Measurements from ENCODE around the gene MC1R.

Gene MC1R

GRCh38 chr16:89895482-89896250 is 23.0 kb upstream of the MC1R start:
- DNase-seq (ENCODE audit: low read depth, low spot score): no peak
- H3K27ac ChIP-seq: no peak overlapping the region

- DNase-seq (ENCODE audit: low read depth, low spot score): no peak
- no peak overlapping the region for H3K27ac ChIP-seq
Observed at GRCh38 chr16:89897204-89897603, 21.5 kb upstream of the MC1R start.

DNA sequence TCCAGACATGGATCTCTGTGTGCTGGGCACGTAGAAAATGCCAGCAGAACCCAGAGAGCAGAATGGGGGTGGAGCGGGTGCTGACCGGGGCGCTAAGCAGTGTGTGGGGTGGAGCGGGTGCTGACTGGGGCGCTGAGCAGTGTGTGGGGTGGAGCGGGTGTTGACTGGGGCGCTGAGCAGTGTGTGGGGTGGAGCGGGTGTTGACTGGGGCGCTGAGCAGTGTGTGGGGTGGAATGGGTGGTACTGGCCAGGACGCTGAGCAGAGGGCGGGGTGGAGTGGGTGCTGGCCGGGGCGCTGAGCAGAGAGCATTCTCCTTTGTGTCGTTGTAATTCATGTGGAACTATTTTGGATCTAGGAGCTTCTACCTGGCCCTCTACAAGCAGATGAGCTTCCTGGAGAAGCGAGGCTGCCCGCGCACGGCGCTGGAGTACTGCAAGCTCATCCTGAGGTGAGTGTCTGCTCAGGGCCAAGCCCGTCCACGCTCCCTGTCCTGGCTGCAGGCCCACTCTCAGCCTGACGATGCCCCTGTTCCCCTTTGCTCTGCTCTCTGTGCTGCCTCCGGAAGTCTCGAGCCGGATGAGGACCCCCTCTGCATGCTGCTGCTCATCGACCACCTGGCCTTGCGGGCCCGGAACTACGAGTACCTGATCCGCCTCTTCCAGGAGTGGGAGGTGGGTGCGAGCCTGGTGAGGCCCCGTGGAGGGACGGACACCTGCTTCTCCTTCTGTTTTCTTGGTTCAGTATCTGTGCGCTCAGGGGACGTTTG is 20.3 kb upstream of the MC1R start:
- no peak overlapping the region for H3K27ac ChIP-seq
- no peak for DNase-seq (ENCODE audit: low read depth, low spot score)

GRCh38 chr16:89899879-89900481 is 18.7 kb upstream of the MC1R start:
- DNase-seq (ENCODE audit: low read depth, low spot score): no peak
- H3K27ac ChIP-seq: no peak overlapping the region

DNA sequence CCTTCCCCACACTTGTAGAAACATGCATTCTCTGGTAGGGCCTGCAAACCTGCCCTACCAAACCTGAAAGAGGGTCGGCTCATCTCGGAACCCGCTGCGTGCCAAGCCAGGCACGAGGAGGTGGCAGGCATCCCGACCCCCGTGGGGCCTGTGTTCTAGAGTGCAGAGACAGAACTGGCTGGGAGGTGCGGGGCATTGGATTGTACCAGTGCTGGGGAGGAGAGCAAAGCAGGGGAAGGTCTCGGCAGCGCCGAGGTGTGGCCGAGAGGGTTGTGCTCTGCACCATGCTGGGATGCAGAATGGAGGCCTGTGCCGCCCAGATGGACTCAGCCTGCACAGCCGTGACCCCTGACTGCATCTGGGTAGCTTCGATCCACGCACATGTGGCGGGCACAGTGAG is 17.8 kb upstream of the MC1R start:
- no peak for DNase-seq (ENCODE audit: low read depth, low spot score)
- H3K27ac ChIP-seq: no peak overlapping the region

- no peak for DNase-seq (ENCODE audit: low read depth, low spot score)
- H3K27ac ChIP-seq: no peak overlapping the region
Observed at GRCh38 chr16:89902980-89903379, 15.7 kb upstream of the MC1R start.

DNA sequence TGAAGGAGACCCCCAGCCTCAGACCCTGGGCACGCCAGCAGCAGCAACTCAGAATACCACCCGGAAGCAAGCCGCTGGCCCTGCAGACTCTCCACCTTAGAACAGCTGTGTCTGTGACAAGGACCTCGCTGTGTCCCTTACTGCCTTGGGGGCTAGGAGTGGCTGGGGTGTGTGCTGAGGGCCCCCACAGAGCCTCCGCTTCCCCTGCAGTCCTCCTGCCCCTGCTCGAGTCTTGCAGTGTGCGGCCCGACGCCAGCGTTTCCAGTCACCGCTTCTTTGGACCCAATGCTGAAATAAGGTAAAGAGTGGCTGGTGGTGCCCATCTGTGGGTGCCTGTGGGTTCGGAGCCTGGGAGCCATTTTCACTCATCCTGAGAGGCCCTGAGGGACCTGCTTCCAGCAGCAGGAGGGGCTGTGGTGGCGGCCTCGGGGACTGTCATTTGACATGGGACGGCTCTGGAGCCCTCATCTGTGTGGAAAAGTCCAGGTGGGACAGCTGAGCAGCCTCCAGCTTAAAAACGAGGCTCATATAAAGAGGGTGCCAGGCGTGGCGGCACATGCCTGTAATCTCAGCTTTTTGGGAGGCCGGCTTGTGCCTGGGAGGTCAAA is 14.7 kb upstream of the MC1R start:
- H3K27ac ChIP-seq: no peak overlapping the region
- no peak for DNase-seq (ENCODE audit: low read depth, low spot score)

GRCh38 chr16:89904606-89905510 is 13.8 kb upstream of the MC1R start:
- no peak for DNase-seq (ENCODE audit: low read depth, low spot score)

DNA sequence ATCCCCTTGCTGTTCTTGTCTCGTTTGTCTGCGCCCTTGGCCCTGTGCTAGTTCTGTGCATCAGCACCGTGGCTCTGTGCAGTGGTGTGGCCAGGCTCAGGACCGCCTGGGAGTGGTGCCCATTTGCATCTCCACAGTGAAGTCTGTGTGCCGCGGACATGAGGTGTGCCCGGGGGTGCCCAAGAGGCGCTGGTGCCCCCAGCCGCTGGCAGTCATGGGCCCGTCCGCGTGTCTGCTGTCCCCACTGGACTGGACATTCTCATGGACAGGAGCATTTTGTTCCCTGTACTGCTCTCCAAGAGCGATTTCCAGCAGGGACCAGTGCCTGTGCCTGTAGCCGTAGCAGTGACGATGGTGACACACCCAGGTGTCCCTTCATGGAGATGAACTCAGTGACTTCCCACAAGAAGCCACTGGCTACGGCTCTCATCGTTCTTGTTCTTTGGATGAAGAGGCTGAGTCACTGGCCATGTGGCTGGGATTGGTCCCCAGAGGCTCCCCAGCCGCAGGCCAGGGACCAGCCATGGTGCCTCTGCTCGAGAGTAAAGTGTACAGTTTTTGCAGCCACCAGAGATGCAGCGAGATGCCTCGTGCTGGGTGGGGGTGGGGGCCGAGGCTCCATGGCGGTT is 13.0 kb upstream of the MC1R start:
- no peak for DNase-seq (ENCODE audit: low read depth, low spot score)
- H3K27ac ChIP-seq: no peak overlapping the region

More at GRCh38 chr16:89904606-89905510, 13.8 kb upstream of the MC1R start:
- H3K27ac ChIP-seq: no peak overlapping the region

GRCh38 chr16:89906140-89907025 is 12.3 kb upstream of the MC1R start:
- no peak for DNase-seq (ENCODE audit: low read depth, low spot score)
- no peak overlapping the region for H3K27ac ChIP-seq

DNA sequence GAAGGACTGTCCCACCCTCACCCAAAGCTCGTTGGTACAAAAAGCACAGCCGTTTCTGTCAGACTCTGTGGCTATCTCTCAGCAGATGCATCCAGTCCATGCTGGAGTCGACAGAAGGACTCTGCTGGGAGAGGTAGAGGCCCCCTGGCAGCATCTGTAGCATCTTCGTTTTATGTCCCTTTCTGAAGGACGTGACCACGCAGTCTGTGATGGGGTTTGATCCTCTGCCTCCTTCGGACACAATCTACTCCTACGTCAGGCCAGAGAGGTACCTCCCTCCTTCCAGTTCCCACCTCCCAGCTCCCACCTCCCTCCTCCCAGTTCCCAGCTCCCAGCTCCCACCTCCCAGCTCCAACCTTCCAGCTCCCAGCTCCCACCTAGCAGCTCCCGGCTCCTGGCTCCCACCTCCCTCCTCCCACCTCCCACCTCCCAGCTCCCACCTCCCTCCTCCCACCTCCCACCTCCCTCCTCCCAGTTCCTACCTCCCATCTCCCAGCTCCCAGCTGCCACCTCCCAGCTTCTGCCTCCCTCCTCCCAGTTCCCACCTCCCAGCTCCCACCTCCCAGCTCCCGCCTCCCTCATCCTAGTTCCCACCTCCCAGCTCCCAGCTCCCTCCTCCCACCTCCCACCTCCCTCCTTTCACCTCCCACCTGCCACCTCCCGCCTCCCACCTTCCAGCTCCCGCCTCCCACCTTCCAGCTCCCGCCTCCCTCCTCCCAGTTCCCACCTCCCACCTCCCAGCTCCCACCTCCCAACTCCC is 11.4 kb upstream of the MC1R start:
- DNase-seq (ENCODE audit: low read depth, low spot score): no peak
- no peak overlapping the region for H3K27ac ChIP-seq

- no peak for DNase-seq (ENCODE audit: low read depth, low spot score)
- no peak overlapping the region for H3K27ac ChIP-seq
Observed at GRCh38 chr16:89908236-89908635, 10.4 kb upstream of the MC1R start.

- DNase-seq (ENCODE audit: low read depth, low spot score): no peak
- H3K27ac ChIP-seq: no peak overlapping the region
Observed at GRCh38 chr16:89909777-89910716, 8.6 kb upstream of the MC1R start.

- no peak overlapping the region for H3K27ac ChIP-seq
- no peak for DNase-seq (ENCODE audit: low read depth, low spot score)
Observed at GRCh38 chr16:89910717-89911354, 7.8 kb upstream of the MC1R start.

DNA sequence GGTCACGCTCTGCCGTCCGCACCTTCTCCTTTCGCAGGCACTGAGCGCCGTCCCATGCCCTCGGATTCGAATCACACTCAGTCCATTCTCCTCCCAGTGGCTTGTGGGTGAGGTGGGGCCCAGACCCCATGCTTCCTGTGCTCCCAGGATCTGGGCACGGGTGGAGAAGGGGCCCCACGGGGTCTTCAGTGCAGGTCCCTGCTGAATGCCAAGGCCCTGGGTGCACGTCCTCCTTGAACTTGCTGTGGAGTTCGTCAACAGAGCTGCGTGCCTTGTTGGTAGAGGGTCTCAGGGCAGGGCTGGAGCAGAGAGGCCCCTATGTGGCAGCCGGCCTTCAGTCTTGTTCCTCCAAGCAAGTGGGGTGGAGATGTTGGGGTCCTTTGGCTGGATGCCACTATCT is 7.3 kb upstream of the MC1R start:
- H3K27ac ChIP-seq: no peak overlapping the region
- DNase-seq (ENCODE audit: low read depth, low spot score): no peak

- H3K27ac ChIP-seq: no peak overlapping the region
- no peak for DNase-seq (ENCODE audit: low read depth, low spot score)
Observed at GRCh38 chr16:89912143-89912542, 6.5 kb upstream of the MC1R start.
